Vagina (tissue), 2 donors: Measurements from ENCODE around the gene HHLA2.

ENCODE experiments used
- POLR2A ChIP-seq, 2 donors: fragments of 450-650 bp; IDR thresholded peaks; one replicate each; pipeline ENCODE4 v1.6.1; 2017; ENCODE audit warnings: antibody characterized with exemption in 2 of 2, mild to moderate bottlenecking in 2 of 2, moderate library complexity in 2 of 2
- TF ChIP-seq, protein P1 (sequence below), 3 experiments: fragments of 450-650 bp in 2 of 3; fragments of 200-600 bp in 1 of 3; sonication (generic) in 1 of 3; IDR thresholded peaks; one replicate each; pipeline ENCODE4 v1.5.1; 2017 to 2019; ENCODE audit warnings: antibody characterized with exemption in 3 of 3, mild to moderate bottlenecking in 2 of 3, moderate library complexity in 2 of 3

DNA sequence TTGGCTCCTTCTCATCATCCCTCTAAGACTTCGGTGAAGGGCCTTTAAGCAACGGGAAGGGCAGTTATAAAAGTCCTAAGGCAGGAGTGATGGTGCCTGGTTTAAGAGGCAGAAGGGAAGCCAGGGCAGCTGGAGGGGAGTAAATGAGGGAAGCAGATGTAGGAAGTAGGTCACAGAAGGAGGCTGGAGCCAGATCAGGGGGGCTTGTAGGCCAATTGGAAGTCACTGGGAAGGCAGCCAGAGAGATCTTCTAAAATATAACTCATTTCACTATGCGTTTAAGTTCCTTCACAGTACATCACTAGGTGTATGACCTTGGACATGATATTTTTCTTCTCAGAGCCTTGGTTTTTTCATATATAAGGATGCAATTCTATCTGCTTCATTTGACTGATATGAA is 119.3 kb downstream of the HHLA2 start:
- TF ChIP-seq, protein P1, sequence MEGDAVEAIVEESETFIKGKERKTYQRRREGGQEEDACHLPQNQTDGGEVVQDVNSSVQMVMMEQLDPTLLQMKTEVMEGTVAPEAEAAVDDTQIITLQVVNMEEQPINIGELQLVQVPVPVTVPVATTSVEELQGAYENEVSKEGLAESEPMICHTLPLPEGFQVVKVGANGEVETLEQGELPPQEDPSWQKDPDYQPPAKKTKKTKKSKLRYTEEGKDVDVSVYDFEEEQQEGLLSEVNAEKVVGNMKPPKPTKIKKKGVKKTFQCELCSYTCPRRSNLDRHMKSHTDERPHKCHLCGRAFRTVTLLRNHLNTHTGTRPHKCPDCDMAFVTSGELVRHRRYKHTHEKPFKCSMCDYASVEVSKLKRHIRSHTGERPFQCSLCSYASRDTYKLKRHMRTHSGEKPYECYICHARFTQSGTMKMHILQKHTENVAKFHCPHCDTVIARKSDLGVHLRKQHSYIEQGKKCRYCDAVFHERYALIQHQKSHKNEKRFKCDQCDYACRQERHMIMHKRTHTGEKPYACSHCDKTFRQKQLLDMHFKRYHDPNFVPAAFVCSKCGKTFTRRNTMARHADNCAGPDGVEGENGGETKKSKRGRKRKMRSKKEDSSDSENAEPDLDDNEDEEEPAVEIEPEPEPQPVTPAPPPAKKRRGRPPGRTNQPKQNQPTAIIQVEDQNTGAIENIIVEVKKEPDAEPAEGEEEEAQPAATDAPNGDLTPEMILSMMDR (IDR thresholded peaks at IDR 0.05) = no peak
- TF ChIP-seq POLR2A (IDR thresholded peaks at IDR 0.05) = no peak
